ENCODE measurements around the gene TSPAN16.

The TSPAN16 gene

DNA sequence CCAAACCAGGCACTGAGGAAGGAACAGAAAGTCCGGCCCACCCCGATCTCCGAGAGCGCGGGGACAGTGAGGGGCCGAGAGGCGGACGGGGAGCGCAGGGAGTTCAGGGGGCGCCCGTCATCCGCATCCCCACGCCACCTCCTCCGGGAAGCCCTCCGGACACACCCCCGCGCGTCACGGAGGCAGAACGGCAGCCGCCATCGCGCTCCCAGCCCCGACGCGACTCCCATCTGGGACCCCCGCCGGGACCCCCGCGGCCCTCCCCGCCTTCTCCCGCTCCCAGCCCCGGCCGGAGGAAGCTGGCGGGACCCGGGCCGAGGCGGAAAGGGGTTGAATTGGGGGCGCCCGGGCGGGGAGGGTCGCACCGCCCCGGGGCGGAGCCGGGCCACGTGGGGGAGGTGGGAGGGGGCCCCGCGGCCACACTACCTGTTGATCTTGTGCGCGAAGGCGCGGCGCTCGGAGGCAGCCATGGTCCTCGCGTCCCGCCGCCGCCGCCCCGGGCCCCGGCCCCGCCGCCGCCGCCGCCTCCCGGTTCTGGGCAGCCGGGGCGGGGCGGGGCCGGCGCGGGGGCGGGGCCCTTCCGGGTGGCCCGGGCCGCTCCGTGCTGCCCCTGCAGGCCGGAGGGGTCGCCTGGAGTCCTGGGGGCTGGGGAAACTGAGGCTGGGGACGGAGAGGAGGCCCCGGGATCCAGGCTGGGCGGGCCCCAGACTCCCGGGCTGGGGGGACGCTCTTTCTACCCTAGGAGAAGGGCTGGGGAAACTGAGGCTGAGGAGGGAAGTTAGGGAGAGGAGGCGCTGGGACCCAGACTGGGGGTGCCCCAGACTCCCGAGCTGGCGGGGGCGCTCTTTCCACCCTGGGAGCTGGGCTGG is 33.8 kb upstream of the TSPAN16 start, which contains the start of gene DOCK6:
Gene DOCK6, minus strand, starts transcription at position 554 of the 869 bp plus-strand sequence. Its CDS starts 84 bp downstream, at position 470.
- H3K79me2 ChIP-seq (ENCODE audit: insufficient read depth, low read length) = no peaks in the 10 kb centered on the region
- H3K27me3 ChIP-seq (ENCODE audit: insufficient read depth, low read length) = no peaks in the 10 kb centered on the region
- no peaks in the 10 kb centered on the region for H3K9me2 ChIP-seq (ENCODE audit: low read depth, low read length)
- H3K4me2 ChIP-seq (ENCODE audit: low read length) = peak within 1 kb of the TSS; percentile 94
- H3K4me3 ChIP-seq (ENCODE audit: low read depth, low read length, poor library complexity, severe bottlenecking) = peak within 1 kb of the TSS; percentile 88
- peak within 1 kb of the TSS; percentile 74 for H3K9ac ChIP-seq (ENCODE audit: low read length)
- TF ChIP-seq EZH2 (IDR thresholded peaks at IDR 0.05; ENCODE audit: borderline replicate concordance, low read length) = no peak
- peak; percentile 65 for TF ChIP-seq CTCF (IDR thresholded peaks at IDR 0.05; ENCODE audit: low read length)
- no peaks in the 10 kb centered on the region for H3F3A ChIP-seq (ENCODE audit: insufficient read depth, low read length)
- H2AFZ ChIP-seq (ENCODE audit: low read length) = no peak within 1 kb of the TSS; the same call in 1 of the 2 replicates
- no peak within 1 kb of the TSS for H3K27ac ChIP-seq (ENCODE audit: low read depth, low read length, poor library complexity, severe bottlenecking)
- peaks cover 21% of the 10 kb centered on the region for H3K4me1 ChIP-seq (ENCODE audit: insufficient read depth, low read length, severe bottlenecking)
- no peaks in the 10 kb centered on the region for H4K20me1 ChIP-seq (ENCODE audit: insufficient read depth, low read length)
- H3K36me3 ChIP-seq (ENCODE audit: insufficient read depth, low read length) = no peaks in the 10 kb centered on the region
- no peaks in the 10 kb centered on the region for H3K9me3 ChIP-seq (ENCODE audit: low read length)

DNA sequence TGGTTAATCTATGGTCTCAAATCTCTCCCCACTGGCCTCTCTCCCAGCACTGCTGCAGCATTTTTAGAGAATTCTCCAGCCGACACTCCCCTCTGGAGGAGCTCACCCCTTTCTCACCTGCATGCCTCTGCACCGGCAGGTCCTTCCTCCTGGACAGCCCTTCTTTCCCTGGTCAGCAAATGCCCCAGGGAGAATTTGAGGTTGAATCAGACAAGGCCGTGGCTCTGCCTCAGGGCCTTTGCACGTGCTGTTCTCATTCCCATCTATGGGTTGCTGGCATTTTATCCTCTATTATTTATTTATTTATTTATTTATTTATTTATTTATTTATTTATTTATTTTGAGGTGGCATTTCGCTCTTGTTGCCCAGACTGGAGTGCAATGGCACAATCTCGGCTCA is 32.2 kb upstream of the TSPAN16 start:
- no peak overlapping the region for H3K9ac ChIP-seq (ENCODE audit: low read length)
- H3K36me3 ChIP-seq (ENCODE audit: insufficient read depth, low read length) = no peaks in the 10 kb centered on the region
- no peak for TF ChIP-seq EZH2 (IDR thresholded peaks at IDR 0.05; ENCODE audit: borderline replicate concordance, low read length)
- TF ChIP-seq CTCF (IDR thresholded peaks at IDR 0.05; ENCODE audit: low read length) = no peak
- H3K4me2 ChIP-seq (ENCODE audit: low read length) = no peak overlapping the region
- H3K27ac ChIP-seq (ENCODE audit: low read depth, low read length, poor library complexity, severe bottlenecking) = no peak overlapping the region
- no peaks in the 10 kb centered on the region for H3K9me3 ChIP-seq (ENCODE audit: low read length)
- no peaks in the 10 kb centered on the region for H3K9me2 ChIP-seq (ENCODE audit: low read depth, low read length)
- H3K4me1 ChIP-seq (ENCODE audit: insufficient read depth, low read length, severe bottlenecking) = peaks cover 21% of the 10 kb centered on the region
- H3F3A ChIP-seq (ENCODE audit: insufficient read depth, low read length) = no peaks in the 10 kb centered on the region
- H3K27me3 ChIP-seq (ENCODE audit: insufficient read depth, low read length) = no peaks in the 10 kb centered on the region
- no peak overlapping the region for H3K4me3 ChIP-seq (ENCODE audit: low read depth, low read length, poor library complexity, severe bottlenecking)
- H2AFZ ChIP-seq (ENCODE audit: low read length) = no peak overlapping the region
- no peaks in the 10 kb centered on the region for H3K79me2 ChIP-seq (ENCODE audit: insufficient read depth, low read length)
- H4K20me1 ChIP-seq (ENCODE audit: insufficient read depth, low read length) = no peaks in the 10 kb centered on the region

DNA sequence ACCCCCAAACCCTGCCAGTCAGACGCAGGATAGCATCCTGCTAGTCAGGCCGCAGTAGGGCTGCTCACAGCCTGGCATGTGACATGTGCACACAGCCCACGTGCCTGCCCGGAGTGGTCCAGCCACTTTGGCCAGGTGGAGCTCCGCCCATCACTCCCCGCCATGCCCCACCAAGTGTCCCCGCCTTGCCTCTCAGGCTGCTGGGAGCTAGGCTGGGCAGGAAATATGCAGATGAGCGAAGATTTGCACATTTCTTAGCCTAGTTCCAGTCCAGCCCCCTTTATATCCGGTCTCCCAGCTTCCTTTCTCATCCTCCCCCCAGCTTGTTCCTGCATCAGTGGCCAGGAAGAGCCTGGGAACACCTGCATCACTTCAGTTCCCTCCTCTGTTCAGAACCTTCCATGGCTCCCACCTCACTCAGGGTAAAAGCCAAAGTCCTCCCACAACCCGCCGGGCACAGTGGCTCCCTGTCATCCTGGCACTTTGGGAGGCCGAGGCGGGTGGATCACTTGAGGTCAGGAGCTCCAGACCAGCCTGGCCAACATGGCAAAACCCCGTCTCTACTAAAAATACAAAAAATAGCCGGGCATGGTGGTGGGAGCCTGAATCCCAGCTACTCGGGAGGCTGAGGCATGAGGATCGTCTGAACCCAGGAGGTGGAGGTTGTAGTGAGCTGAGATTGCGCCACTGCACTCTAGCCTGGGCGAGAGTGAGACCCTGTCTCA is 31.3 kb upstream of the TSPAN16 start:
- no peaks in the 10 kb centered on the region for H4K20me1 ChIP-seq (ENCODE audit: insufficient read depth, low read length)
- peaks cover 21% of the 10 kb centered on the region for H3K4me1 ChIP-seq (ENCODE audit: insufficient read depth, low read length, severe bottlenecking)
- H3K9ac ChIP-seq (ENCODE audit: low read length) = no peak overlapping the region
- H2AFZ ChIP-seq (ENCODE audit: low read length) = no peak overlapping the region
- H3K9me2 ChIP-seq (ENCODE audit: low read depth, low read length) = no peaks in the 10 kb centered on the region
- no peak overlapping the region for H3K27ac ChIP-seq (ENCODE audit: low read depth, low read length, poor library complexity, severe bottlenecking)
- H3F3A ChIP-seq (ENCODE audit: insufficient read depth, low read length) = no peaks in the 10 kb centered on the region
- no peak for TF ChIP-seq CTCF (IDR thresholded peaks at IDR 0.05; ENCODE audit: low read length)
- TF ChIP-seq EZH2 (IDR thresholded peaks at IDR 0.05; ENCODE audit: borderline replicate concordance, low read length) = no peak
- H3K9me3 ChIP-seq (ENCODE audit: low read length) = no peaks in the 10 kb centered on the region
- H3K36me3 ChIP-seq (ENCODE audit: insufficient read depth, low read length) = no peaks in the 10 kb centered on the region
- no peak overlapping the region for H3K4me2 ChIP-seq (ENCODE audit: low read length)
- no peaks in the 10 kb centered on the region for H3K27me3 ChIP-seq (ENCODE audit: insufficient read depth, low read length)
- H3K4me3 ChIP-seq (ENCODE audit: low read depth, low read length, poor library complexity, severe bottlenecking) = no peak overlapping the region
- no peaks in the 10 kb centered on the region for H3K79me2 ChIP-seq (ENCODE audit: insufficient read depth, low read length)
